ENCODE data around the gene COQ7. TPM values are rescaled to one million over a fixed set of nuclear protein-coding genes. Genes with fewer than 3 reads are reported as not detected.

COQ7 gene
- total RNA-seq, 4 donors from 2014 or later: 12.7 to 19.8 (median 14.2) TPM

- WGBS, 2 donors: 80 to 82% methylated on average over 39 to 46 of the region's 50 CpGs
- no peaks in the 10 kb centered on the region for H3K9me3 ChIP-seq
- peaks cover 0 to 72% (median 54%) of the 10 kb centered on the region in 4 donors for H3K4me1 ChIP-seq
These were observed 48.0 kb downstream of the COQ7 start for GRCh38 chr16:19115148-19116021.

GRCh38 chr16:19116711-19117449 is 49.5 kb downstream of the COQ7 start:
- Histone ChIP-seq H3K4me1 (peaks cover 0 to 81% (median 54%) of the 10 kb centered on the region in 4 donors), H3K27ac (peak overlapping the region in 3 of 4 donors; percentile 71 to 95 (median 93))

More at GRCh38 chr16:19115148-19116021, 48.0 kb downstream of the COQ7 start:
- Histone ChIP-seq H3K27ac (peak overlapping the region; percentile 85 to 96 (median 93)), H3K36me3 (peaks cover 0 to 16% (median 0%) of the 10 kb centered on the region in 3 donors), H3K27me3 (no peaks in the 10 kb centered on the region), H3K4me3 (peak overlapping the region; percentile 59 to 88 (median 71))
- TF ChIP-seq EP300 (IDR thresholded peaks at IDR 0.05) (no peak), CTCF (IDR thresholded peaks at IDR 0.05) (peak in 1 of 5 experiments; percentile 46), POLR2A (IDR thresholded peaks at IDR 0.05) (no peak)
- no peak for DNase-seq (ENCODE audit: low spot score in 2 of 2)

GRCh38 chr16:19118938-19119431 is 51.6 kb downstream of the COQ7 start:
- Histone ChIP-seq H3K9me3 (no peaks in the 10 kb centered on the region), H3K4me1 (peaks cover 0 to 66% (median 51%) of the 10 kb centered on the region in 4 donors), H3K36me3 (peaks cover 0 to 25% (median 0%) of the 10 kb centered on the region in 3 donors), H3K27me3 (no peaks in the 10 kb centered on the region), H3K27ac (peak overlapping the region; percentile 33 to 95 (median 82)), H3K4me3 (peak overlapping the region in 3 of 4 donors; percentile 22 to 48 (median 40))
- TF ChIP-seq POLR2A (IDR thresholded peaks at IDR 0.05) (no peak), EP300 (IDR thresholded peaks at IDR 0.05) (peak in 1 of 2 donors; percentile 69)
- peak in 1 of 2 donors; percentile 57 for DNase-seq (ENCODE audit: low spot score in 2 of 2)
- WGBS, 2 donors: 10 to 13% methylated on average over 6 of the region's 6 CpGs

More at GRCh38 chr16:19116711-19117449, 49.5 kb downstream of the COQ7 start:
- 55 to 60% methylated on average over 6 of the region's 6 CpGs for WGBS, 2 donors
- Histone ChIP-seq H3K4me3 (peak overlapping the region in 1 of 4 donors; percentile 6), H3K36me3 (peaks cover 0 to 23% (median 0%) of the 10 kb centered on the region in 3 donors), H3K9me3 (no peaks in the 10 kb centered on the region), H3K27me3 (no peaks in the 10 kb centered on the region)
- DNase-seq (ENCODE audit: low spot score in 2 of 2): no peak
- TF ChIP-seq POLR2A (IDR thresholded peaks at IDR 0.05) (no peak), EP300 (IDR thresholded peaks at IDR 0.05) (no peak), CTCF (IDR thresholded peaks at IDR 0.05) (no peak)

GRCh38 chr16:19119564-19119963 is 52.1 kb downstream of the COQ7 start:
- peak in 1 of 2 donors; percentile 14 for DNase-seq (ENCODE audit: low spot score in 2 of 2)
- H3K9me3 ChIP-seq: no peaks in the 10 kb centered on the region
- H3K36me3 ChIP-seq: peaks cover 0 to 25% (median 0%) of the 10 kb centered on the region in 3 donors
- H3K4me3 ChIP-seq: peak overlapping the region in 2 of 4 donors; percentile 40 to 48
- 43 to 47% methylated on average over 5 of the region's 5 CpGs for WGBS, 2 donors
- H3K27ac ChIP-seq: peak overlapping the region; percentile 16 to 95 (median 82)
- H3K27me3 ChIP-seq: no peaks in the 10 kb centered on the region
- TF ChIP-seq POLR2A (IDR thresholded peaks at IDR 0.05) (no peak), EP300 (IDR thresholded peaks at IDR 0.05) (no peak), CTCF (IDR thresholded peaks at IDR 0.05) (no peak)
- H3K4me1 ChIP-seq: peaks cover 0 to 66% (median 51%) of the 10 kb centered on the region in 4 donors

GRCh38 chr16:19123535-19124178 is 56.2 kb downstream of the COQ7 start:
- DNase-seq (ENCODE audit: low spot score in 2 of 2): no peak
- TF ChIP-seq CTCF (IDR thresholded peaks at IDR 0.05) (no peak), POLR2A (IDR thresholded peaks at IDR 0.05) (no peak), EP300 (IDR thresholded peaks at IDR 0.05) (no peak)
- Histone ChIP-seq H3K4me3 (no peak overlapping the region), H3K9me3 (peaks cover 0 to 3% (median 0%) of the 10 kb centered on the region in 4 donors), H3K36me3 (peaks cover 0 to 15% (median 0%) of the 10 kb centered on the region in 3 donors), H3K4me1 (peaks cover 0 to 30% (median 12%) of the 10 kb centered on the region in 4 donors), H3K27ac (no peak overlapping the region), H3K27me3 (no peaks in the 10 kb centered on the region)
- 84 to 87% methylated on average over 6 of the region's 6 CpGs for WGBS, 2 donors

All from tibial nerve (tissue), 4 donors.